Transverse colon (tissue), 3 donors: ENCODE data around the gene PVALB.

ENCODE experiments used
- POLR2A ChIP-seq: fragments of 450-650 bp; IDR thresholded peaks from one replicate; pipeline ENCODE4 v1.6.1; 2016; ENCODE audit warnings: antibody characterized with exemption, mild to moderate bottlenecking, moderate library complexity
- POLR2AphosphoS5 ChIP-seq, 3 donors: sonication (generic); formaldehyde crosslinking; IDR thresholded peaks; one replicate each; pipeline ENCODE4 v1.6.1; 2016; ENCODE audit warnings: antibody characterized with exemption in 3 of 3

DNA sequence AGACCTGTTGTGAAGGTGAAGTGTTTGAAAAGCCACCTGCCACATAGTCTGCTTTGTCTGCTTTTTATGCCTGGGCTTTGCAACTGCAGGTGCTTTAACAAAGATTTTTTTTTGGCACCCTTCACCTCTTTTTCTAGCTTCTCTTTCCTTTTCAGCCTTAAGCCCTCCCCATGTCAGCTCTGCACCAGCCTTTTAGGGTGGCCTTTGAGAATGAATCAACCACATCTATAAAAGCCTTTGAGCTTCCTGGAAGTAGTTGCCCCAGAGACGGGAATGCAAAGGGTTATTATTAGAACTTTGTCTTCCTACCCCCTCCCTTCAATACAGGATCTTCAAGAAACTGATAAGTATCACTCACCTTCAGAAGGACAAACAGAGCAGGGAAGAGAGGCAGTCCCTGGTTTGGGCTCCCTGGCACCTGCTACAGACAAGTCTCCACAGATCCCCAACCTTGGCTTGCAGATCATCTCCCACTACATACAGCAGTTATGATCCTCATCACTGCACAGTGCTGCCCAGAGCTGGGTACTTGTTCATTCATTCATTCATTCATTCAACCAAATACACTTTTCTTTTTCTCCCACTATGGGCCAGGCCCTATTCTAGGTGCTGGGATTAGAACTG lies 8.0 kb downstream of the PVALB start:
- no peak for TF ChIP-seq POLR2AphosphoS5 (IDR thresholded peaks at IDR 0.05)
- TF ChIP-seq POLR2A: no peak
